CD1c-positive myeloid dendritic cell (primary cell): Measurements from ENCODE around the gene HDAC10.

Source experiments
- DNase-seq: peaks from one replicate; pipeline ENCODE4 v3.0.0-alpha.2; 2016; ENCODE audit errors: extremely low spot score

The HDAC10 gene

DNA sequence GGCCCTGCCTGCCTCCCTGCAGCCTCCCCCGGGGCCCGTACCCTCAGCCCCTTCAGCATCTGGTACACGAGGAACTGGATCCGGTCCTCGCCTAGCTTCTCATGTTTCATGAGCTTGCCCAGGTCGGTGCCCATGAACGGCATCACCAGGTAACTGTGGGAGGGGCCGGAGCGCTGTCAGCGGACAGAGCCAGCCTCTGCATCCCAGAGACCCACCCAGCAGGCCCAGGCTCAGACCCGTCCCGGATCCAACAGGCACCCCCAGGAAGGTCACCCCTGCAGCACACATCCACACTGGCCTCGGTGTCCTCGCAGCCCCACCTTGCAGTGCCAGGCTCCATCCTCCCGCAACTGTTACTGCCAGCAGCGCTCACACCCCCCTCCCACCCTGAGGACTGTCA lies 6.0 kb upstream of the HDAC10 start:
- DNase-seq, result no peak

DNA sequence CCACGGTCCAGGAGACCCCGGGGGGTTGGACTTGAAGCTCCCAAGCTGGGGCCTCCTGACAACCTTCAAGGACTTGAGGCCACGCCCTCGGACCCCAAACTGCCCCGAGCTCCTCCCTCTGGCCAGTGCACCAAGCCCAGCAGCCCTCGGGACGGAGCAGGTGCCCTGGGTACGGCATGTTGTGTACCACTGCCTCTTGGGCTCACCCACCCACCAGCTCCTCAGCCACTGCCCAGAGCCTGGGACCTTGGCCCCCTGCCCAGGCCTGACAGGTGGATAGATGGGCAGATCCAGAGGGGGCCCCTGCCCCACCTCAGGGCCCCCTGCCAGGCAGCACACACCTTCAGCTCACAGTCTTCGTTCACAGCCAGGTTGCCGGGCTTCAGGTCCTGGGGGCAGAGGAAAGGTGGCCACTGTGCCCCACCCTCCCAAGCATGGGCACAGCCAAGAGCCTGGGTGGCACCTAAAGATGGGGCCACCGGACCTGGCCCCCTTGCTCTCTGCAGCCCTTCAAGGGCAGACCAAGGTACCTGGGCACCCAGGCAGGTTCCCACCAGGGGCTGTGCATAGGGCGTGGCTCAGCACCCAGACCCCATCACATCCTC lies 5.3 kb upstream of the HDAC10 start:
- no peak for DNase-seq

DNA sequence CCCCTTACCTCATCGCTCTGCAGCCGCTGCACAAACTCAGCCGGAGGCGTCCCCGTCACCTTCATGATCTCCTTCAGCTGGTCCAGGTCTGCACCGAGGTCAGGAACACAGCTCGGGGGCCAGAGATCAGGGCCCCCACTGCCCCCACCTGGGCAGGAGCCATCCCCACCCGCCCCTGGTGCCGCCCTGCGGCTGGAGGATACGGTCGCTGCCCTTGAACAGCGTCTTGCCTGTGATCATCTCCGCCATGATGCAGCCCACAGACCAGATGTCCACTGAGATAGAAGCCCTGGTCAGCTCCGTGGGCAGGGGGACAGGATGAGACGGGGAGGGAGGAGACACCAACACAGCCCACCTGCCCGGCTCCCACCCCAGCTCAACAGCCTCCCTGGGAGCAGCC lies 4.5 kb upstream of the HDAC10 start:
- no peak for DNase-seq

DNA sequence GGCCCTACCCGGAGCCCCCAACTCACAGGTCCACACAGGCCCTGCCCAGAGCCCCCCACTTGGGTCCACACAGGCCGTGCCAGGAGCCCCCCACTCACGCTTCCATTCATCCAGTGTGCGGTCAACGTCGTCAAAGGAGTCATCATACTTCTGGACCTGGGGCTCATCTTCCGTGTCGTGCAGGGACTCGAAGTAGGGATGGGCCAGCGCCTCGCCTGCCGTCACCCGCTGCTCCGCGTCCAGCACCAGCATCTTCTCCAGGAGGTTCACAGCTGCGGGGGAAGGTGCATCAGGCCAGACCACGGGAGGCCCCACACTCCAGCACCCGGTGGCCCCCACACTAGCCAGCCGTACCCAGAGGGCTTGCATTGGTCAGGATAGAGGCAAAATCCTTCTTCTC lies 4.0 kb upstream of the HDAC10 start:
- DNase-seq, result no peak

DNA sequence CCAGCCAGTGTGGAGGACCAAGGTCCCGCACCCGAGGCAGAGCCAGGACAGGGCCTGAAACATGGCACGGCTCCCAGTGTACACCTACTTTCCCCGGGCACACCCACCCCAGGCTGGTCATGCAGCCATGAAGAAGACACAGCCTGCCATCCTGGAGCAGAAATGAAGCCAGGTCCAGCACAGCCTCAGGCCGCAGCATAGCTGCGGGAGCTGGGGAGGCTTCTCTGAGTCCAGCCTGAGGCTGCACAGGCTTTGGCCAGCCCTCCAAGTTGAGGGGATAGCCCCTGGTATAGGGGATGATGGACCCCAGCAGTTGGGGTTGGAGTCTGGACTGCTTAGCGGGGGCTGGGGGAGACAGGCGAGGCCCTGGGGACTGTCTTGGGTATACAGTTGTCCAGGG lies 2.9 kb upstream of the HDAC10 start:
- no peak for DNase-seq

DNA sequence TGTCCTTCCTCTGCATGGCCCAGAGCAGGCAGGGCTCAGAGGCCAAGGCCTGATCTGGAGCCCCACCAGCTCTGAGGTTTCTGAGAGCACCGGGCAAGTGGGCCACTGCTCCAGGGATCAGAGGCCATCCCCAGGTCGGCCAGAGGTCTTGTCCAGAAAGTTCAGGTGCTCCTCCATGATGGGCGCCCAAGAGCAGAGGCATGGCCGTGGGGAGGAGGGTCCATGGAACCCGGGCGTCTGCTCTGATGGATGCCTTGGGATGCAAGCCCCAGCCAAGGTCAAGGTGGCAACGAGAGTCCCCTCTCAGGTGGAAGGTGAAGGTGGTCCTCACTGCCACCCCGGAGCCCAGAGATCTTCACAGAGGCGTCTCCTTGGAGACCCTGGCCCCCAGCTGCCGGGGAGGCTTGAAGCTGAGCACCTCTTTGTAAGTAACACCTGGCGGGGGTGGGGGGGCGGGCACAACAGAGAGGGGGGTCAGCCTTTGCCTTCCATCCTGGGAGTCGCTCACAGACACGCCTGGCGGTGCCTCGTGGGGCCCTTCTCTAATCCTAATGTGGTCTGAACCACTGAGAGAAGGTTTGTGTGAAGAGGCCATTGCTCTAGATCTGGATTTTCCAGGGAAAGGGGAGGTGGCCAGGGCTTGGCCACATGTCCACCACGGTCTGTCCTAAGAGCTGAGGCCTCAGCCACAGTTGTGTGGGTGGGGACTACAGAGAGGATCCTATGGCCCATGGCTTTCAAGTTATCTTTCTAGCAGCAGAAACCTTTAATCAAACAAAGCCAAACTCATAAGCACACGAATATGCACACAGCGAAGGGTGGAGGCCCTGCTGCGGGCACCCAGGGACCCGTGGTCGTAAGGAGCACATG lies 2.2 kb upstream of the HDAC10 start:
- DNase-seq, result no peak

DNA sequence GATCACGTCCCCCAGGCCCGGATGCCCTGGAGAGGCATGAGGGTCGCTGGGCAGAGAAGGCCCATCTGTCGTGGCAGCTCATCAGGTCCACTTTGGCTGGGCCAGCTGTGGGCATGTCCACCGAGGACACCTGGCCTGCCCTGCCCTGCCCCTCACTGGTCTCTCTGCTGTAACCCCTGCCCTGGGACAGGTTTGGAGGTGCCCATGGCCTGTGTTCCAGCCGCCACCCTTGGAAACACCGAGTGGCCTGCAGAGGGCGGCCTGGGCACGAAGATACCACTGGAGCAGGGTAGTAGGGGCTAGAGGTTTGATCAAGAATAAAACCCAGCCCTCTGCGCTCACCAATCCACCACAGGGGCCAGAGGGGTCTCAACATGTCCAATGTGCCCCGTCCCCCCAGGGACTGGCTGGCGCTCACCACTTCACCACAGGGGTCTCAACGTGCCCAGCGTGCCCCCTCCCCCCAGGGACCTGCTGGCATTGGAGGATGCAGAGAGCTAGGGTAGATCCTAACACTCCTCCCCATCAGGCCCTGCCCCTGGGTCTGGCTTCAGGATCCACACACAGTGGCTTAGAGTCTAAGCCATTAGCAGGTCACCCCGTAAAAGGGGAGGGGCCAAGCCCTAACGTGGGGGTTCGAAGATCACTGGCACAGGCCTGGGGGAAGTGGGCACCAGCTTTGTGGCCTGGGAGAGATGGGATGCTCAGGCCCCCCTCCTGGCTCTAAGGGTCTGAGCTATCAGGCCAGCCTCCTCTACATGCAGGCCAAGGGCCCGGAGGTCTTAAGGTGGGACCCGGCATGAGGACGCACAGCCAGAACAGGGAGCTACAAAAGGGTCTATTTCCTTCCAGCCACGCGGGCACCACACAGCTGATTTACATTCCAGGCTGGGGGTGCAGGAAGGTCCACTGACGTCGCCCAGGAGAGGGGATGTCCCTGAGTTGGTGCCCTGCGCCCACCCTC lies 1.3 kb upstream of the HDAC10 start:
- DNase-seq, result peak; percentile 68

DNA sequence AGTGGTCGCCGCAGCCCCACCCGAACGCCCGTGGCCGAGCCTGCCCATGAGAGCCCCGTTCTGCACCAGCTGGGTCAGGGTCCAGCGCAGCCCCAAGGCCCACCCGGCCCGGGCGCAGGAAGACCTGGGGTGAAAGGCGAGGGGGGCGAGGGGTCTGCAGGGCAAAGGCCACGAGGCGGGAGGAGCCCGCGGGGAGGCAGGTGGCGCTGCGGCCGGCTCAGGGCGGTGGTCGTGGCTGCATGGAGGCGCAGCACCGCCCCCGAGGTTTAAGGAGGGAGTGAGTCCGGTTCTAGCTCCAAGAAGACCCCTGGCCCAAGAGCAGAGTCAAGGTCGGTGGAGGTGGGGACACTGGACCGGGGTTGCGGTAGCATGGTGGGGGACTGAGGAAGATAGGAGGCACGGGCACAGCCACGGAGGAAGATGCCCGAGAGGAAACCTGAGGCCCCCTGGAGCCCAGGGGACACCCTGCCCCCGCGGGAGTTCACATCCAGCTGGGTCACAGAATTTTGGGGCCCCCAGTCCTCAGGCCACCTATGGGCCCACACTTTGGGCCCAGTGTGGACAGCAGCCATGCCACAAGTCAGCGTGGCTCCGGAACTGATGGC lies 514 bp upstream of the HDAC10 start:
- DNase-seq, result no peak

DNA sequence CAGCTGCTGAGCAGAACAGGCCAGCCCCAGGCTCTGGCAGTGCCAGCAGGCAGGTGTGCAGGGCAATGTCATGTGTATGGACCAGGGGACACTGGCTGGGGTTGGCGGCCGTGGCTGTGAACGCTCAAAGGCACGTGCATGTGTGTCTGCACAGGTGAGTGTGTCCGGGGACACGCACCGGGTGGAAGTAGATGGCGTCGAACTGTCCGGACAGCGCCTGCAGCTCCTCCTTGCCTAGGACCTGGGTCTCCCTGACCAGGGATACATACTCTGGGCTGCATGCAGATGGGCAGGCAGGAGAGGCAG lies 863 bp downstream of the HDAC10 start:
- DNase-seq, result no peak

DNA sequence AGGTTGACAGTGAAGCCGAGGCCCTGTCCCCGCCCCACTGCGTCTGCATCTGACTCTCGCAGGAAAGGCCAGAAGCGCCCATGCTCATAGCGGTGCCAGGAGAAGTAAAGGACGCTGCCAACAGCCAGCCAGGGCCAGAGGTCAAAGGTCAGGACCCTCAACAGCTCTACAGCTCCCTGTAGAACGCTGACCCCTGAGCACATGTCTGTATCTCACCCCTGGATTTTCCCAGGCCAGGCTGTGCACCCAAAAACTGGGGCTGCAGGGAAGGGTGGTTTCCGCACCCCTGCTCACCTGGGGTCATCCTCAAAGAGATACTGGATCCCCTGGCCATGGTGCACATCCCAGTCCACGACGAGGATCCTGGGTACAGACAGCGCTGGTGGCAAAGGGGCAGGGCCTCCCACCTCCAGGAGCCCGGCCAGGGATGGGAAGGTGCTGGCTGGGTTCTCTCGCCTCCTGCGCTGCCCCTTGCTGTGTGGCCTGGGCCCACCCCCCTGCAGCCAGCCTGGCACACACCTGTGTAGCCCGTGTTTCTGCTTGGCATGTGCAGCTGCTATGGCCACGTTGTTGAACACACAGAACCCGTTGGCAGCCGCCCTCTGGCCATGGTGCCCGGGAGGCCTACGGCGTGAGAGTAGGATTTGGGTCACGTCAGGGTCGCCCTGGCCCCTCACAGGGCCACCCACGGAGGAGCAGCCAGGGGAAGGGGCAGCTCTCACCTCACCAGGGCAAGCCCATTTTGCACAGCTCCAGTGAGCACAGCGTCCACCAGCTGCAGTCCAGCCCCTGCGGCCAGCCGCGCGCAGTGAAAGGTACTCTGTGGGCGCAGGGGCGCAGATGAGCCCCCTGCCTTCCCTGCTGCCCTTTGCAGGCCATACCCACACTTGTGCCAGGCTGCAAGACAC lies 1.5 kb downstream of the HDAC10 start:
- DNase-seq, result no peak

DNA sequence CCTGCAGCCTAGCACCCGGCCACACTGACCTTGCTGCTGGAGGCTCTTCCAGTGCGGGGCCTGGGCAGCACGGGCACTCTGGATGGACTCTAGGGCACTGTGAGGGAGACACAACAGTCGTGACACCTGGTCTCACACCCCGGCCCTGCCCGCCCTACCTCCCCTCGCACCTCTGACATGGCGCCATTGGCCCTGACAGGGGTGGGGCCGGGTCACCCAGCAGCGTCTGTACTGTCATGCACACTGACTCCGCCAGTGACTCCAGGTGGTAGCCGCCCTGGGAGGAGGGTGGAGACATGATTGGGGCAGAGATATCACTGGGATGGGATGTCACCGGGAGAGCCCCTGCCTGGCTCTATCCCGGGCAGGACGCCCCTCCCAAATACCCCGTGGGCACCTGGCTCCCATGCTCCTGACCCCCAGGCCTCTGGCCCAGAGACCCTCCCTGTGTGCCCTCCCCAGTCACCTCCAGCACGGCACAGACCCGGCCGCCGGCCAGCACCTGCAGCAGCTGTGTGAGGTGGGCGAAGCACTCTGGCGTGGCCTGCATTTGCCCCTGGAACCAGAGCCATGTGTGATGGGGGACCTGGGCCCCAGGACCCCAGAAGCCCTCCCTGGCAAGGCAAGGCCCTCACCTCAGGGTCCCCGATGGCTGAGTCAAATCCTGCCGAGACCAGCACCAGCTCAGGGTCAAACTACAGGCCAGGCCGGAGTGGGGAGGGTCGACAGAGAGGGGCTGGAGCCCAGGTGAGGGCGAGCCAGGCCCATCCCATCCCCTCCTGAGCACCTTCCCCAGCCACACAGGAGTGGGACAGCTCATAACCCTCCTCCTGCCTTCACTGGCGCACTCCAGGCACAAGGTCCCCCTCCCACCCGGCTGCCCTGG lies 2.6 kb downstream of the HDAC10 start:
- DNase-seq, result no peak

DNA sequence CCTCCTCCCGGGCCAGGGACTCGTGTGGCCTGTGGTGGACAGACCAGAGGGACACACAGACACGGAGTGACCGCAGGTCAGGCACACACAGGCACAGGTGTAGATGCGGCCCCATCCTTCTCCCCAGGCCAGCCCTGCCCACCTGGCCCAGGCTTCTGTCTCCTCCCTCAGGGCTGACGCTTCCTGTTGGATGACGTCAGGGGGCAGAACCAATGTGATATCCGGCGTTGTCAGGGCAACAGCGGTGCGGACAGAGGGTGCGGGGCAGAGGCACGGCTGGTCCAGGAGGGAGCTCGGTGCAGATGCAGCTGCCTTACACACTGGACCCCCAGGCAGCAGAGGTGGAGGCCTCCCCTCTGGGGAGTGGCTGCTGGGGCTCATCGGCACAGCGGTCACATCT lies 3.3 kb downstream of the HDAC10 start:
- peak; percentile 27 for DNase-seq

DNA sequence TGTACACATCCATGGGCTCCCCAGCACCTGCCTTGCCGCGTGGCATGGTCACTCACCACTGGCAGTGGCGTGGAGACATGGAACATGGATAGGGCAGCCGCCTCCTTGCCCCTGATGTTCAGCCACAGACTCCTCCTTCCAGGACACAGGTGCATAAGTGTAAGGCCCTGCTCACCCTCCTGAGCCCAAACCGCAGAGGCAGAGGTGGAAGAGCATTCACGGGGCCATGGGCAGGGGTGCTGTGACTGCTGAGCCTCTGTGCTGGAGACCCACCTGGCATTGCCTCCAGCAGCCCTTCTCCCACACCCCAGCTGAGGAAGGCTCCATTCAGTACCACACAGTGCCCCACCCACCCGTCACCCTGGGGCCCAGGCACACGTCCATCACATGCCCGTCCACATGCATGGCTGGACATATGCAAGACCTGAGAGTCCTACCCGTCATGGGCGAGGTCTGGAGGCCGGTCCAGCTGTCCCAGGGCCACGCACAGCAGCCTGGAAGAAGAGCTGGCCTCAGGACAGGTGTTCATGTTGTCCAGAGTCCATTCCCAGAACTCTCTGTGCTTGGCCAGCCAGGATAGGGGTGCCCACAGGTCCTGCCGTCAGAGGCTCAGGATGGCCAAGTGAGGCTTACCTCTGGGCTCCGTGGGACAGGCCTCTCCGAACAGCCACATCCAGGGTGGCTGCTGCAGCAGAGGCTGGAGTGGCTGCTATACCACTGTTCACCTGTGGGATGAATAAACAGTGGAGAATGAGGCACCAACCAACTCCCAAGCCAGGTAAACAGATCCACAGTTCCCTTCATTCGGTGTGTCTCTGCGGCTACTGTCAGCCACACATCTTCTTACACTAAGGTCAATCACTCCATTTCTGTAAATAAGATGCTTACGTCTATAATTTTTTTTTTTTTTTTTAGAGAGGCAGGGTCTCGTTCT lies 4.6 kb downstream of the HDAC10 start:
- no peak for DNase-seq

DNA sequence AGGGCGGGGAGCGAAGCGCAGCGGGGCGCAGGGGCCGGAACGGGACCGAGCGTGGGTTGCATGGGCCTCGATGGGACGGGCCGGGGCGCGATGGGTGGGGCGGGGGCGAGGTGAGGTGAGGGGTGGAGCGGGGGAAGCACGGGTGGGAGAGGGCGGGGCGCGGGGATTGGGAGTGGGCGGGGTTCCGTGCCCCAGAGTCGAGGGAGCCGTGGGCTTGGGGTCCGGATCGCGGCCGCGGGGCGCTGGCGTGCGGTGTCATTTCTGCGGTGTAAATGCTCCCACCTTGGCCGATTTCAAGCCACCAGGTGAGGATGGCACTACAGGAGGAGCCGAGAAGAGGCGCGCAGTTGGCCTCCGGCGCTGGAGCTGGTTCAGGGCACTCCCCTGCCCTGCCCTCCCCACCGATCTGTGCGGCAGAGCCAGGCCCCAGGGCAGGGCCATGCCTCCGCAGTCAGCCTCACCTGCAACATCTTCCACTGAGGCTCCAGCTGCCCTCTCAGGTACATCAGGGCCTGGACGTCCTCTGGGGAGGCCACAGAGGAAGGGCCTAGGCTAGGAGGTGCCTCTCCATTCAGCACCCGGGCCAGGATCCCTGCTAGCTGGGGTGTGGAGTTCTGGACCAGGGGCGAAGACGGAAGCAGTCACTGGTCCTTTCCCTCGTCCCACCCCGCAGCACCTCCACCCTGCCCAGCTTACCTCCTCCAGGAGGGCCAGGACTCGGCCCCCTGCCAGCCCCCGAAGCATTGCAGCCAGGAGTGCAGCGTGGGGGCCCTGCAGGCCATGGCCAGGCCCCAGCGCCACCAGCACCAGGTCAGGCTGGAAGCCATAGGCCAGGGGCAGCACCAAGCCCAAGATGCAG lies 5.6 kb downstream of the HDAC10 start:
- DNase-seq, result no peak

DNA sequence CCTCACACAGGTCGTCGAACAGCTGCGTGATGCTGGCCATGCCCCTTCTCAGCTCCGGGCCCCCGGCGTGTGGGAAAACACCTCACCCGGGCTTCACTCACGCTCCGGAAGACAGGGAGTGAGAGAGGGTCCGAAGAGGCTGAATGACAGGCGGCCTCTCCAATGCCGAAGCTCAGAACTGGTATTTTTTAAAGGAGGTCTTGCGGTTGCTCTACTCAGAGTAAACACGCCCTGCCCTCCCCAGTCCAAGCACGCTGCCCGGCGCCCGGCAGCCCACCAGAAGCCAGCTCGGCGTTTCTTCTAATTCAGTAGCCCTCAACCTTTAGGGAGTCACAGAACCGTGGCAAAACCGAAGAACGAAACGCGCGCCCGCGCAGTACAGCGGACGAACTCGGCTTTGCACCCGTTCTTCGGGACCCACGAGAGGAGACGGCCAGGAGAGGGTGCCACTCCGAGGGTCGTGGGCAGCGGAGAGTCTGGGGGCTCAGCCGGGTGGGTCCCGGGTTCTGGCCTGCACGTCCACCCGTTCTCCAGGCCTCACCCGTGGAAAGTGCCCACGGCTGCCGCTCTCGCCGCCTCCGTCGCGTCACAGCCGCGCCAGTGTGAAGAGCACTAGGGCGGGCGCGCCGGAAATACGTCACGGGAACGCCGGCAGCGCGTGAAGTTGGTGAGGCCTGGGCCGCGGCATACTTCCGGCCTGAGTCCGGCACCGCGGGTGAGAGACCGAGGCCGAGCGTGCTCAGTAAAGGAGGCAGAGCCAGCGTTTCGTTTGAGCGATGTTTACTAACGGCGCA lies 6.4 kb downstream of the HDAC10 start, which contains the start of gene TUBGCP6:
TSS of gene TUBGCP6 (minus strand) at position 604 of the 794 bp plus-strand sequence. CDS start at position 40, 564 bp downstream.
- DNase-seq, result peak; percentile 97

DNA sequence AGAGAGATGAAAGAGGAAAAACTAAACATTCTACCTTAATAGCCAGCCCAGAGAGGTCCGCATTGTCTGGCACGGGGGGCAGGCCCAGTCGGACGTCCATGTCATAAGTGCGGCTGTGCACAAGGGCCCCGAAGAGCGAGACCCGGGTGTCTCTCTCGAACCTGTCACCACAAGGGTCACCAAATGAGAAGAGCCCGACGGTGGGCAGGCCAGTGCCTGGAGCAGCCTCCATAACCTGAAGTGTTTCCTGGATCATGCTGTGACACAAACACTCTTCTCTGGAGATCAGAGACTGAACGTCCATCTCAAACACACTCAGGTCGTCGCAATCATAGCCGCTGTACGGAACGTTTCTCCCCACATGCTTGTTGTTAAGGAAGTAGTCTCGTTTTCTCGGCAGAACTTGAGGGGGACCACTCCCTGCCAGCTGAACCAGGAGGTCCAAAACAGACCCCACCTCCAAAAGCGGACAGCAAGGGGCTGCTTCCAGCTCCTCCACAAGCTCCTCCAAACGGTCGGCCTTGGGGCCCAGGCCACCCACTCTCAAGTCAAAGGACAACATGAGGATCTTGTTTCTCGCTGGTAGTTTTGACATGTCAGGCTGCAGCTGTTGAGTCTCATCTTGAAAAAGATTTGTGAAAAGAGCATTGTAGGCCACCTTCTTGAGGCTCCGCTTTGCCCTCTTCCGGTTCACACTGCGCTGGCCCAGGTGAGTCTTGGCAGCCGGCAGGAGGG lies 7.2 kb downstream of the HDAC10 start:
- DNase-seq, result peak; percentile 15
